ENCODE results near the gene RAMAC. TPM values are rescaled to one million over a fixed set of nuclear protein-coding genes. Genes with fewer than 3 reads are reported as not detected.

The RAMAC gene
- total RNA-seq, 2 donors from 2014 or later = 37.3 to 40.8 TPM

GRCh38 chr15:83010709-83011270, 24.8 kb downstream of the RAMAC start:
- H3K4me1 ChIP-seq (ENCODE audit: control insufficient read depth, insufficient read depth, low read length) = peaks cover 6% of the 10 kb centered on the region
- H3K36me3 ChIP-seq (ENCODE audit: control insufficient read depth, insufficient read depth, low read length) = peaks cover 38% of the 10 kb centered on the region
- peaks cover 9% of the 10 kb centered on the region for H3K4me1 Mint-ChIP-seq
- H3K4me3 Mint-ChIP-seq = peak overlapping the region; percentile 97
- H3K9ac ChIP-seq (ENCODE audit: extremely low read depth, low read length, poor library complexity, severe bottlenecking) = peak overlapping the region; percentile 77
- H3K27ac Mint-ChIP-seq = peak overlapping the region; percentile 95
- peaks cover 38% of the 10 kb centered on the region for H3K36me3 Mint-ChIP-seq (ENCODE audit: low read depth)
- H3K27me3 Mint-ChIP-seq (ENCODE audit: insufficient read depth) = peaks cover 2% of the 10 kb centered on the region
- WGBS, 2 experiments (ENCODE audit: insufficient coverage in 1 of 2, insufficient read length in 1 of 2) = 18% methylated on average over 14 to 15 of the region's 15 CpGs
- no peaks in the 10 kb centered on the region for H3K27me3 ChIP-seq (ENCODE audit: control insufficient read depth, insufficient read depth, low read length, poor library complexity, severe bottlenecking)
- peak; percentile 91 for DNase-seq
- peak; percentile 87 for TF ChIP-seq CTCF (conservative IDR thresholded peaks at IDR 0.05)
- H3K9me3 ChIP-seq (ENCODE audit: control insufficient read depth, low read length) = no peaks in the 10 kb centered on the region
- H3K27ac ChIP-seq (ENCODE audit: low read depth, low read length) = peak overlapping the region; percentile 67
- H3K9me3 Mint-ChIP-seq = peaks cover 19% of the 10 kb centered on the region
- H3K4me3 ChIP-seq (ENCODE audit: low read length) = peak overlapping the region; percentile 98

- H3K9me3 Mint-ChIP-seq = peaks cover 19% of the 10 kb centered on the region
- Histone ChIP-seq H3K9ac (ENCODE audit: extremely low read depth, low read length, poor library complexity, severe bottlenecking) (peak within 1 kb of the TSS; percentile 77), H3K27me3 (ENCODE audit: control insufficient read depth, insufficient read depth, low read length, poor library complexity, severe bottlenecking) (no peaks in the 10 kb centered on the region), H3K27ac (ENCODE audit: low read depth, low read length) (peak within 1 kb of the TSS; percentile 67), H3K36me3 (ENCODE audit: control insufficient read depth, insufficient read depth, low read length) (peaks cover 40% of the 10 kb centered on the region), H3K4me1 (ENCODE audit: control insufficient read depth, insufficient read depth, low read length) (peaks cover 6% of the 10 kb centered on the region), H3K4me3 (ENCODE audit: low read length) (peak within 1 kb of the TSS; percentile 98), H3K9me3 (ENCODE audit: control insufficient read depth, low read length) (no peaks in the 10 kb centered on the region)
- peak; percentile 95 for DNase-seq
- TF ChIP-seq CTCF (conservative IDR thresholded peaks at IDR 0.05) = peak; percentile 71
- H3K36me3 Mint-ChIP-seq (ENCODE audit: low read depth) = peaks cover 40% of the 10 kb centered on the region
- peak within 1 kb of the TSS; percentile 95 for H3K27ac Mint-ChIP-seq
- H3K4me3 Mint-ChIP-seq = peak within 1 kb of the TSS; percentile 97
- WGBS, 2 experiments (ENCODE audit: insufficient coverage in 1 of 2, insufficient read length in 1 of 2) = 12 to 17% methylated on average over 31 to 64 of the region's 64 CpGs
- H3K4me1 Mint-ChIP-seq = peaks cover 9% of the 10 kb centered on the region
- peaks cover 2% of the 10 kb centered on the region for H3K27me3 Mint-ChIP-seq (ENCODE audit: insufficient read depth)
Observed at GRCh38 chr15:83011271-83012075, 25.5 kb downstream of the RAMAC start, which contains the start of gene C15orf40. C15orf40 (minus strand) TSS chr15:83011639; CDS start chr15:83011607, 32 bp downstream.

GRCh38 chr15:83012076-83012426, 26.0 kb downstream of the RAMAC start:
- no peak for DNase-seq
- Mint-ChIP-seq H3K36me3 (ENCODE audit: low read depth) (peaks cover 38% of the 10 kb centered on the region), H3K4me3 (peak overlapping the region; percentile 97), H3K4me1 (peaks cover 9% of the 10 kb centered on the region), H3K27ac (peak overlapping the region; percentile 11), H3K9me3 (peaks cover 19% of the 10 kb centered on the region), H3K27me3 (ENCODE audit: insufficient read depth) (peaks cover 2% of the 10 kb centered on the region)
- peak overlapping the region; percentile 67 for H3K27ac ChIP-seq (ENCODE audit: low read depth, low read length)
- H3K4me1 ChIP-seq (ENCODE audit: control insufficient read depth, insufficient read depth, low read length) = peaks cover 6% of the 10 kb centered on the region
- peaks cover 40% of the 10 kb centered on the region for H3K36me3 ChIP-seq (ENCODE audit: control insufficient read depth, insufficient read depth, low read length)
- H3K9me3 ChIP-seq (ENCODE audit: control insufficient read depth, low read length) = no peaks in the 10 kb centered on the region
- no peaks in the 10 kb centered on the region for H3K27me3 ChIP-seq (ENCODE audit: control insufficient read depth, insufficient read depth, low read length, poor library complexity, severe bottlenecking)
- no peak for TF ChIP-seq CTCF (conservative IDR thresholded peaks at IDR 0.05)
- 88 to 95% methylated on average over 9 of the region's 9 CpGs for WGBS, 2 experiments (ENCODE audit: insufficient coverage in 1 of 2, insufficient read length in 1 of 2)
- peak overlapping the region; percentile 98 for H3K4me3 ChIP-seq (ENCODE audit: low read length)
- peak overlapping the region; percentile 77 for H3K9ac ChIP-seq (ENCODE audit: extremely low read depth, low read length, poor library complexity, severe bottlenecking)

Data from endodermal cell (in vitro differentiated cells).